Measurements from ENCODE around the gene STUM.

The STUM gene

GRCh38 chr1:226577401-226578180, 29.0 kb downstream of the STUM start:
- Histone ChIP-seq H4K20me1 (ENCODE audit: insufficient read depth, low read length) (no peaks in the 10 kb centered on the region), H3K79me2 (ENCODE audit: low read length) (no peaks in the 10 kb centered on the region), H3K27me3 (ENCODE audit: low read depth, low read length) (peaks cover 5% of the 10 kb centered on the region; the same call in 1 of the 2 replicates), H3K9ac (ENCODE audit: low read length) (no peak overlapping the region), H3K27ac (ENCODE audit: low read length) (no peak overlapping the region), H3K4me3 (ENCODE audit: low read length) (no peak overlapping the region), H3K4me2 (ENCODE audit: low read length) (no peak overlapping the region), H3K4me1 (ENCODE audit: low read length) (no peaks in the 10 kb centered on the region), H2AFZ (ENCODE audit: low read depth, low read length) (no peak overlapping the region), H3K36me3 (replicated peaks; ENCODE audit: low read depth, low read length) (no peaks in the 10 kb centered on the region), H3K9me3 (ENCODE audit: insufficient read depth, low read length) (no peaks in the 10 kb centered on the region)
- no peak for TF ChIP-seq CTCF (IDR thresholded peaks at IDR 0.05; ENCODE audit: low read depth, low read length)
- TF ChIP-seq EZH2phosphoT487 (IDR thresholded peaks at IDR 0.05; ENCODE audit: low read depth): no peak

DNA sequence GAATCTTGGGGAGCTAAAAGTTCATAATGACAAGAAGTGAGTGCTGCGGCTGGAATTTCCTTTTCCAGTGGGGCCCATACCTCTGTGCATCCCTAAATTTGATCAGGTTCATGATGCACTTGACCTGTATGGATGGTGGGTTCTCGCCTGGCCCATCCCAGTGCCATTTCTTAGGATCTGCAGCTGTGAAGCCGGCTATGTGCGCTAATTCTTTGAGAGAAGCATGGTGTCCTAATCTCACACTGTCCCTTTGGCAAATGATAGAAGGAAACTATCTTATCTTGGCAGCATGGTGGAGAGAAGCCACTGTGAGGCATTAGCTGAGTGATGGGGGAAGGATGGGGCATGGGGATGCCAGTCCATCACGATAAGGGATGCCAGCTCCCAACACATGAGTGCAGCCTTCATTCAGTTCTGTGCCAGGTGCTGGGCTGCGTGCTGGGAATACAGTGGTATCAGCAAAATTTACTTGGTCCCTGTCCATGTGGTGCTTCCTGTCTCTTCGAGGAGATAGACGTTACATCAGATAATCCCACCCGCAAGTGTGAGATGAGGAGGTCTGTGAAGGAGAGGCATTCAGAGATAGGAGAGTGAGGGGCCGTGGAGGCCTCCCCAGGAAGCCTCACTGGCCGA, 30.5 kb downstream of the STUM start:
- H3K9ac ChIP-seq (ENCODE audit: low read length): no peak overlapping the region
- no peak for TF ChIP-seq CTCF (IDR thresholded peaks at IDR 0.05; ENCODE audit: low read depth, low read length)
- no peak for TF ChIP-seq EZH2phosphoT487 (IDR thresholded peaks at IDR 0.05; ENCODE audit: low read depth)
- no peaks in the 10 kb centered on the region for H4K20me1 ChIP-seq (ENCODE audit: insufficient read depth, low read length)
- H3K27ac ChIP-seq (ENCODE audit: low read length): no peak overlapping the region
- no peaks in the 10 kb centered on the region for H3K4me1 ChIP-seq (ENCODE audit: low read length)
- no peaks in the 10 kb centered on the region for H3K79me2 ChIP-seq (ENCODE audit: low read length)
- no peak overlapping the region for H2AFZ ChIP-seq (ENCODE audit: low read depth, low read length)
- H3K9me3 ChIP-seq (ENCODE audit: insufficient read depth, low read length): no peaks in the 10 kb centered on the region
- no peak overlapping the region for H3K4me3 ChIP-seq (ENCODE audit: low read length)
- no peaks in the 10 kb centered on the region for H3K36me3 ChIP-seq (replicated peaks; ENCODE audit: low read depth, low read length)
- no peak overlapping the region for H3K4me2 ChIP-seq (ENCODE audit: low read length)
- H3K27me3 ChIP-seq (ENCODE audit: low read depth, low read length): peaks cover 5% of the 10 kb centered on the region; the same call in 1 of the 2 replicates

DNA sequence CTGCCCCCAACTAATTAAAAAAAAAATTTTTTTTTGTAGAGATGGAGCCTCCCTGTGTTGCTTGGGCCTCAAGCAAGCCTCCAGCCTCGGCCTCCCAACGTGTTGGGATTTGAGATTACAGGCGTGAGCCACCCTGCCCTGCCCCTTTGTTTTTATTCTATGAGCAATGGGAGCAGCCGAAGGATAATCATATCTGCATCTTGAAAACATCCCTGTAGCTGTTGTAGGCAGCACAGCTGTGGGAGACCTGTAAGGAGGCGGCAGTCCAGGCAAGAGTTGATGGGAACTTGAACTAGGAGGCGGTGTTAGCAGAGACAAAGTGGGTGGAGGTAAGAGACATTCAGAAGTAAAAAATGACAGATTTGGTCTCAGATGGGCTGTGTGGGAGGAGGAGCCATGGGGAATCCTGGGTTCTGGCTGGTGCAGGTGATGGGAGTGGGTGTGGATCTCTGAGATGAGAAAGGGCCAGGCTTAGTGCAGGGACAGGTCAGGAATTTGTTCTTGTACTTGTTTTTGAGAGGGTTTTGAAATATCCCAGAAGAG, 31.3 kb downstream of the STUM start:
- Histone ChIP-seq H2AFZ (ENCODE audit: low read depth, low read length) (no peak overlapping the region), H3K27me3 (ENCODE audit: low read depth, low read length) (peaks cover 5% of the 10 kb centered on the region; the same call in 1 of the 2 replicates), H4K20me1 (ENCODE audit: insufficient read depth, low read length) (no peaks in the 10 kb centered on the region), H3K27ac (ENCODE audit: low read length) (no peak overlapping the region), H3K79me2 (ENCODE audit: low read length) (no peaks in the 10 kb centered on the region), H3K36me3 (replicated peaks; ENCODE audit: low read depth, low read length) (no peaks in the 10 kb centered on the region), H3K4me2 (ENCODE audit: low read length) (no peak overlapping the region), H3K9me3 (ENCODE audit: insufficient read depth, low read length) (no peaks in the 10 kb centered on the region), H3K4me1 (ENCODE audit: low read length) (no peaks in the 10 kb centered on the region), H3K4me3 (ENCODE audit: low read length) (no peak overlapping the region), H3K9ac (ENCODE audit: low read length) (no peak overlapping the region)
- TF ChIP-seq CTCF (IDR thresholded peaks at IDR 0.05; ENCODE audit: low read depth, low read length) (no peak), EZH2phosphoT487 (IDR thresholded peaks at IDR 0.05; ENCODE audit: low read depth) (no peak)

GRCh38 chr1:226580625-226581270, 32.2 kb downstream of the STUM start:
- H3K4me1 ChIP-seq (ENCODE audit: low read length): no peaks in the 10 kb centered on the region
- H3K4me2 ChIP-seq (ENCODE audit: low read length): no peak overlapping the region
- H3K27me3 ChIP-seq (ENCODE audit: low read depth, low read length): peaks cover 5% of the 10 kb centered on the region; the same call in 1 of the 2 replicates
- no peaks in the 10 kb centered on the region for H3K36me3 ChIP-seq (replicated peaks; ENCODE audit: low read depth, low read length)
- no peak overlapping the region for H3K4me3 ChIP-seq (ENCODE audit: low read length)
- no peaks in the 10 kb centered on the region for H3K9me3 ChIP-seq (ENCODE audit: insufficient read depth, low read length)
- no peak overlapping the region for H2AFZ ChIP-seq (ENCODE audit: low read depth, low read length)
- H4K20me1 ChIP-seq (ENCODE audit: insufficient read depth, low read length): no peaks in the 10 kb centered on the region
- H3K27ac ChIP-seq (ENCODE audit: low read length): no peak overlapping the region
- H3K9ac ChIP-seq (ENCODE audit: low read length): no peak overlapping the region
- TF ChIP-seq CTCF (IDR thresholded peaks at IDR 0.05; ENCODE audit: low read depth, low read length): no peak
- TF ChIP-seq EZH2phosphoT487 (IDR thresholded peaks at IDR 0.05; ENCODE audit: low read depth): no peak
- H3K79me2 ChIP-seq (ENCODE audit: low read length): no peaks in the 10 kb centered on the region

All from OCI-LY3 (cell line).